Measurements from ENCODE around the gene APBB1IP.

- TF ChIP-seq CTCF (IDR thresholded peaks at IDR 0.05) (no peak), EZH2 (IDR thresholded peaks at IDR 0.05) (no peak), EZH2phosphoT487 (IDR thresholded peaks at IDR 0.05) (no peak)
These were observed 69.9 kb downstream of the APBB1IP start for GRCh38 chr10:26508016-26508415.
